Fibroblast of lung (primary cell): ENCODE data around the gene ACE. TPM values are rescaled to one million over a fixed set of nuclear protein-coding genes. Genes with fewer than 3 reads are reported as not detected.
"Not testable (repeated sequence)": the region's sequence is repeated elsewhere in the genome, so short reads cannot be mapped to it uniquely, and the experiment has no call there.

Source experiments
- DNase-seq, 2 donors: peaks; one replicate each; pipeline versions ENCODE4 v3.0.0 to v3.0.0-alpha.2; 2010; ENCODE audit warnings: low read depth in 2 of 2
- H2AFZ ChIP-seq: 2 replicates; pipeline ENCODE4 v1.5.1; 2012; ENCODE audit warnings: low read length, control low read depth, inconsistent platforms
- H3K27ac ChIP-seq: 2 replicates; pipeline ENCODE4 v1.5.1; 2011; ENCODE audit warnings: low read length, control low read depth; ENCODE audit not compliant: insufficient read depth
- H3K27me3 ChIP-seq: 2 replicates; pipeline ENCODE4 v1.5.1; 2011; ENCODE audit warnings: mild to moderate bottlenecking, low read length; ENCODE audit not compliant: control insufficient read depth, insufficient read depth
- H3K36me3 ChIP-seq: 2 replicates; pipeline ENCODE4 v1.5.1; 2011; ENCODE audit warnings: low read length; ENCODE audit not compliant: control insufficient read depth, insufficient read depth
- H3K4me1 ChIP-seq: 2 replicates; pipeline ENCODE4 v1.5.1; 2011; ENCODE audit warnings: low read length; ENCODE audit not compliant: control insufficient read depth, insufficient read depth; ENCODE audit errors: extremely low read depth
- H3K4me2 ChIP-seq: 2 replicates; pipeline ENCODE4 v1.5.1; 2011; ENCODE audit warnings: low read length, control low read depth; ENCODE audit not compliant: insufficient read depth; ENCODE audit errors: extremely low read depth
- H3K4me3 ChIP-seq, 4 experiments: fragments of 200-600 bp in 1 of 4; sonication (generic) in 1 of 4; replicated peaks in 1 of 4; 2 replicates each; pipeline ENCODE4 v1.5.1; 2011 to 2016; ENCODE audit warnings: low read length in 4 of 4, low read depth in 3 of 4, mild to moderate bottlenecking in 3 of 4, control low read depth in 2 of 4, inconsistent platforms in 1 of 4, mixed read lengths in 1 of 4; ENCODE audit not compliant: insufficient read depth in 1 of 4; ENCODE audit errors: control extremely low read depth in 1 of 4
- H3K79me2 ChIP-seq: 2 replicates; pipeline ENCODE4 v1.5.1; 2012; ENCODE audit warnings: mild to moderate bottlenecking, low read length, inconsistent platforms; ENCODE audit not compliant: control insufficient read depth, insufficient read depth
- H3K9ac ChIP-seq: 2 replicates; pipeline ENCODE4 v1.5.1; 2011; ENCODE audit warnings: mild to moderate bottlenecking, low read length, control low read depth; ENCODE audit not compliant: insufficient read depth
- H3K9me3 ChIP-seq: 2 replicates; pipeline ENCODE4 v1.5.1; 2012; ENCODE audit warnings: low read depth, low read length; ENCODE audit not compliant: control insufficient read depth, insufficient read depth
- H4K20me1 ChIP-seq: 2 replicates; pipeline ENCODE4 v1.5.1; 2011; ENCODE audit warnings: low read length; ENCODE audit not compliant: control insufficient read depth, insufficient read depth; ENCODE audit errors: extremely low read depth
- CTCF ChIP-seq, 2 donors: IDR thresholded peaks in 1 of 2; conservative IDR thresholded peaks in 1 of 2; 1 replicate in 1 of 2; 2 replicates in 1 of 2; pipeline ENCODE4 v1.5.1; 2011 to 2012; ENCODE audit warnings: low read length in 2 of 2, control low read depth in 1 of 2, inconsistent platforms in 1 of 2, low read depth in 1 of 2, mild to moderate bottlenecking in 1 of 2
- EZH2 ChIP-seq: IDR thresholded peaks from 2 replicates; pipeline ENCODE4 v1.5.1; 2012; ENCODE audit warnings: low read length, control low read depth, mild to moderate bottlenecking; ENCODE audit errors: missing control alignments
- polyA plus RNA-seq, 2 donors: library from polyadenylated mRNA; depleted of rRNA in 1 of 2; stranded (reverse) in 1 of 2; unstranded in 1 of 2; fragments of >200 nt; gene quantifications; 2 replicates each; pipeline ENCODE4 v1.2.1, GENCODE V29; 2011 to 2012; ENCODE audit warnings: missing spikeins in 1 of 2
- total RNA-seq: library from RNA; depleted of rRNA; stranded (reverse); fragments of >200 nt; gene quantifications from 2 replicates; pipeline ENCODE4 v1.2.1, GENCODE V29; 2014

Gene ACE
- total and polyA plus RNA-seq, 2 donors (not counting 1 experiment from before 2014, with no cell fraction given) = 0.92 to 2.5 TPM

GRCh38 chr17:63460018-63460417 lies 16.8 kb upstream of the ACE start:
- Histone ChIP-seq H3K4me1 (peaks cover 6% of the 10 kb centered on the region), H4K20me1 (no peaks in the 10 kb centered on the region), H3K79me2 (no peaks in the 10 kb centered on the region), H2AFZ (no peak overlapping the region), H3K36me3 (no peaks in the 10 kb centered on the region), H3K9ac (no peak overlapping the region), H3K27ac (no peak overlapping the region), H3K27me3 (no peaks in the 10 kb centered on the region), H3K4me3 (no peak overlapping the region), H3K4me2 (peak overlapping the region; percentile 46), H3K9me3 (no peaks in the 10 kb centered on the region)
- TF ChIP-seq CTCF (conservative IDR thresholded peaks at IDR 0.05 in 1 of 2, IDR thresholded peaks at IDR 0.05 in 1 of 2; ENCODE audit: low read depth in 1 of 2, low read length in 2 of 2) (no peak), EZH2 (no peak)
- no peak for DNase-seq

GRCh38 chr17:63463771-63464170 lies 13.1 kb upstream of the ACE start:
- H3K9me3 ChIP-seq = no peaks in the 10 kb centered on the region
- TF ChIP-seq EZH2 = no peak
- no peak for TF ChIP-seq CTCF (conservative IDR thresholded peaks at IDR 0.05 in 1 of 2, IDR thresholded peaks at IDR 0.05 in 1 of 2; ENCODE audit: low read depth in 1 of 2, low read length in 2 of 2)
- no peaks in the 10 kb centered on the region for H3K79me2 ChIP-seq
- no peak for DNase-seq
- H3K36me3 ChIP-seq = no peaks in the 10 kb centered on the region
- H3K27me3 ChIP-seq = no peaks in the 10 kb centered on the region
- no peak overlapping the region for H3K4me3 ChIP-seq
- H4K20me1 ChIP-seq = no peaks in the 10 kb centered on the region
- H3K27ac ChIP-seq = no peak overlapping the region
- no peak overlapping the region for H2AFZ ChIP-seq
- no peak overlapping the region for H3K4me2 ChIP-seq
- no peak overlapping the region for H3K9ac ChIP-seq
- H3K4me1 ChIP-seq = peaks cover 6% of the 10 kb centered on the region

GRCh38 chr17:63464691-63465236 lies 12.1 kb upstream of the ACE start:
- Histone ChIP-seq H3K4me3 (no peak overlapping the region), H3K4me2 (no peak overlapping the region), H3K27me3 (no peaks in the 10 kb centered on the region), H3K27ac (no peak overlapping the region), H2AFZ (no peak overlapping the region), H3K4me1 (peaks cover 6% of the 10 kb centered on the region), H3K9ac (no peak overlapping the region), H3K79me2 (no peaks in the 10 kb centered on the region), H3K9me3 (no peaks in the 10 kb centered on the region), H4K20me1 (no peaks in the 10 kb centered on the region), H3K36me3 (no peaks in the 10 kb centered on the region)
- no peak for TF ChIP-seq EZH2
- TF ChIP-seq CTCF (conservative IDR thresholded peaks at IDR 0.05 in 1 of 2, IDR thresholded peaks at IDR 0.05 in 1 of 2; ENCODE audit: low read depth in 1 of 2, low read length in 2 of 2) = no peak
- DNase-seq = no peak

GRCh38 chr17:63468099-63468498 lies 8.8 kb upstream of the ACE start:
- H3K4me3 ChIP-seq, H2AFZ ChIP-seq, H3K27me3 ChIP-seq, H4K20me1 ChIP-seq, H3K9ac ChIP-seq, H3K4me2 ChIP-seq, H3K27ac ChIP-seq, H3K79me2 ChIP-seq, H3K36me3 ChIP-seq, DNase-seq, H3K9me3 ChIP-seq, H3K4me1 ChIP-seq: not testable (repeated sequence)
